HepG2 (cell line): ENCODE results near the gene AIFM1. TPM values are rescaled to one million over a fixed set of nuclear protein-coding genes. Genes with fewer than 3 reads are reported as not detected.

Experiments
- BORCS8-MEF2B ChIP-seq: sonication (generic); formaldehyde crosslinking; IDR thresholded peaks from 2 replicates; pipeline ENCODE4 v1.8.0; 2022; ENCODE audit warnings: mild to moderate bottlenecking, missing genetic modification reagents
- GTF2F1 ChIP-seq: fragments of 150-350 bp; IDR thresholded peaks from 2 replicates; pipeline ENCODE4 v1.6.1; 2014; ENCODE audit warnings: low read length
- MYNN ChIP-seq: sonication (generic); formaldehyde crosslinking; IDR thresholded peaks from 2 replicates; pipeline ENCODE4 v1.4.0; 2020; ENCODE audit warnings: mild to moderate bottlenecking, low read depth, missing genetic modification reagents
- PHF21A ChIP-seq: sonication (generic); formaldehyde crosslinking; IDR thresholded peaks from 2 replicates; pipeline ENCODE4 v1.5.0; 2020; ENCODE audit warnings: mild to moderate bottlenecking, missing genetic modification reagents
- TBX3 ChIP-seq: fragments of 450-650 bp; IDR thresholded peaks from 2 replicates; pipeline ENCODE4 v1.6.1; 2017; ENCODE audit warnings: antibody characterized with exemption, mild to moderate bottlenecking, inconsistent platforms, borderline replicate concordance
- ZEB1 ChIP-seq: IDR thresholded peaks from 2 replicates; pipeline ENCODE4 v1.6.1; 2012; ENCODE audit warnings: mild to moderate bottlenecking, low read depth, inconsistent platforms; ENCODE audit not compliant: insufficient replicate concordance
- ZFY ChIP-seq: sonication (generic); formaldehyde crosslinking; IDR thresholded peaks from 2 replicates; pipeline ENCODE4 v1.4.0; 2020; ENCODE audit warnings: missing genetic modification reagents
- ZNF264 ChIP-seq: sonication (generic); formaldehyde crosslinking; IDR thresholded peaks from 2 replicates; pipeline ENCODE4 v1.4.0; 2020; ENCODE audit warnings: missing genetic modification reagents
- polyA plus RNA-seq, 8 experiments: library from polyadenylated mRNA; depleted of rRNA in 3 of 8; stranded (reverse) in 7 of 8; unstranded in 1 of 8; fragments of >200 nt; fragmentation: Illumina TruSeq in 4 of 8; extraction: Trizol in 4 of 8; gene quantifications; 2 replicates each; pipeline versions ENCODE4 v1.2.1 to v1.2.3, GENCODE V29; 2011 to 2016; ENCODE audit warnings: low read depth in 4 of 8, missing spikeins in 1 of 8, mixed read lengths in 1 of 8; ENCODE audit not compliant: insufficient read depth in 1 of 8
- total RNA-seq, 5 experiments: library from RNA; depleted of rRNA; stranded (reverse); fragments of >200 nt; fragmentation: Illumina TruSeq; extraction: Trizol; gene quantifications; 2 replicates each; pipeline ENCODE4 v1.2.3, GENCODE V29; 2016; ENCODE audit warnings: low read depth in 1 of 5
- TF ChIP-seq, protein P1 (sequence below): sonication (generic); formaldehyde crosslinking; IDR thresholded peaks from 2 replicates; pipeline ENCODE4 v1.4.0; 2020; ENCODE audit warnings: missing genetic modification reagents
- TF ChIP-seq, protein P2 (sequence below): IDR thresholded peaks from 2 replicates; pipeline ENCODE4 v1.6.1; 2016
- TF ChIP-seq, protein P3 (sequence below): sonication (generic); formaldehyde crosslinking; IDR thresholded peaks from 2 replicates; pipeline ENCODE4 v1.5.0; 2020; ENCODE audit warnings: mild to moderate bottlenecking, missing genetic modification reagents, moderate library complexity
- TF ChIP-seq, protein P4 (sequence below): IDR thresholded peaks from 2 replicates; pipeline ENCODE4 v1.4.0; 2020; ENCODE audit warnings: mild to moderate bottlenecking, missing genetic modification reagents
- TF ChIP-seq, protein P5 (sequence below): IDR thresholded peaks from 2 replicates; pipeline ENCODE4 v1.6.1; 2018; ENCODE audit warnings: missing genetic modification reagents
- TF ChIP-seq, protein P6 (sequence below): sonication (generic); formaldehyde crosslinking; IDR thresholded peaks from 2 replicates; pipeline ENCODE4 v1.8.1; 2022; ENCODE audit warnings: mild to moderate bottlenecking, missing genetic modification reagents

AIFM1 gene
- total and polyA plus RNA-seq, 2 of the 13 experiments (the other 11 are each of a cell fraction or from before 2014, with no cell fraction given): 42.8 to 46.9 TPM

DNA sequence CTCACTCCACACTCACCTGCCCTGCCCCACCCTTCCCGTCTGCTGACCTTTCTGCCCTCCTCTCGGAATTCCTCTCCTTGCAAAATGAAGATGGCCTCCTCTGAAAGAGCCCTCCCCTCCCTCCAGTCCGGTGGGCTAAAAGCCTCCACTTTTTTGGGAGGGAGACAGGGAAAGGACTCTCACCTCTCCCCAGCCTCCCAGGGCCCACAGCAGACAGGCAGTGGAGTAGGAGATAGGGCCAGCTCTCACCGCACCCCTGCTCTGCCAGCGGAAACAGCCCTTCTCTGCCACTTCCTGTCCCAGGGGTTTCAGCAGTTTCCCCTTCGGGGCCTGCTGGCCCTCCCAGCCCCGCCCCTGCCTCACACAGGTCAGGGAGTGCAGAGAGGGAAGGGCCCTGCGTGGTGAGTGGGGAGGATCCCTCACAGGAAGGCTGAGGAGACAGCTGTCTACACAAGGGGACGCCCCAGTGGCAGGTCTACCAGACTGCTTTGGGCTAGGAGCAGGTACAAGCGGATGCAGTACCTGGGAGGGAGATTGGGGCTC lies 73.6 kb downstream of the AIFM1 start (continued):
- TF ChIP-seq ZEB1: no peak
- TF ChIP-seq BORCS8-MEF2B (CRISPR knock-in tag): no peak
- TF ChIP-seq, protein P1, sequence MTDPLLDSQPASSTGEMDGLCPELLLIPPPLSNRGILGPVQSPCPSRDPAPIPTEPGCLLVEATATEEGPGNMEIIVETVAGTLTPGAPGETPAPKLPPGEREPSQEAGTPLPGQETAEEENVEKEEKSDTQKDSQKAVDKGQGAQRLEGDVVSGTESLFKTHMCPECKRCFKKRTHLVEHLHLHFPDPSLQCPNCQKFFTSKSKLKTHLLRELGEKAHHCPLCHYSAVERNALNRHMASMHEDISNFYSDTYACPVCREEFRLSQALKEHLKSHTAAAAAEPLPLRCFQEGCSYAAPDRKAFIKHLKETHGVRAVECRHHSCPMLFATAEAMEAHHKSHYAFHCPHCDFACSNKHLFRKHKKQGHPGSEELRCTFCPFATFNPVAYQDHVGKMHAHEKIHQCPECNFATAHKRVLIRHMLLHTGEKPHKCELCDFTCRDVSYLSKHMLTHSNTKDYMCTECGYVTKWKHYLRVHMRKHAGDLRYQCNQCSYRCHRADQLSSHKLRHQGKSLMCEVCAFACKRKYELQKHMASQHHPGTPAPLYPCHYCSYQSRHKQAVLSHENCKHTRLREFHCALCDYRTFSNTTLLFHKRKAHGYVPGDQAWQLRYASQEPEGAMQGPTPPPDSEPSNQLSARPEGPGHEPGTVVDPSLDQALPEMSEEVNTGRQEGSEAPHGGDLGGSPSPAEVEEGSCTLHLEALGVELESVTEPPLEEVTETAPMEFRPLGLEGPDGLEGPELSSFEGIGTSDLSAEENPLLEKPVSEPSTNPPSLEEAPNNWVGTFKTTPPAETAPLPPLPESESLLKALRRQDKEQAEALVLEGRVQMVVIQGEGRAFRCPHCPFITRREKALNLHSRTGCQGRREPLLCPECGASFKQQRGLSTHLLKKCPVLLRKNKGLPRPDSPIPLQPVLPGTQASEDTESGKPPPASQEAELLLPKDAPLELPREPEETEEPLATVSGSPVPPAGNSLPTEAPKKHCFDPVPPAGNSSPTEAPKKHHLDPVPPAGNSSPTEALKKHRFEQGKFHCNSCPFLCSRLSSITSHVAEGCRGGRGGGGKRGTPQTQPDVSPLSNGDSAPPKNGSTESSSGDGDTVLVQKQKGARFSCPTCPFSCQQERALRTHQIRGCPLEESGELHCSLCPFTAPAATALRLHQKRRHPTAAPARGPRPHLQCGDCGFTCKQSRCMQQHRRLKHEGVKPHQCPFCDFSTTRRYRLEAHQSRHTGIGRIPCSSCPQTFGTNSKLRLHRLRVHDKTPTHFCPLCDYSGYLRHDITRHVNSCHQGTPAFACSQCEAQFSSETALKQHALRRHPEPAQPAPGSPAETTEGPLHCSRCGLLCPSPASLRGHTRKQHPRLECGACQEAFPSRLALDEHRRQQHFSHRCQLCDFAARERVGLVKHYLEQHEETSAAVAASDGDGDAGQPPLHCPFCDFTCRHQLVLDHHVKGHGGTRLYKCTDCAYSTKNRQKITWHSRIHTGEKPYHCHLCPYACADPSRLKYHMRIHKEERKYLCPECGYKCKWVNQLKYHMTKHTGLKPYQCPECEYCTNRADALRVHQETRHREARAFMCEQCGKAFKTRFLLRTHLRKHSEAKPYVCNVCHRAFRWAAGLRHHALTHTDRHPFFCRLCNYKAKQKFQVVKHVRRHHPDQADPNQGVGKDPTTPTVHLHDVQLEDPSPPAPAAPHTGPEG: no peak
- no peak for TF ChIP-seq GTF2F1
- no peak for TF ChIP-seq ZNF264 (CRISPR knock-in tag)
- TF ChIP-seq, protein P2, sequence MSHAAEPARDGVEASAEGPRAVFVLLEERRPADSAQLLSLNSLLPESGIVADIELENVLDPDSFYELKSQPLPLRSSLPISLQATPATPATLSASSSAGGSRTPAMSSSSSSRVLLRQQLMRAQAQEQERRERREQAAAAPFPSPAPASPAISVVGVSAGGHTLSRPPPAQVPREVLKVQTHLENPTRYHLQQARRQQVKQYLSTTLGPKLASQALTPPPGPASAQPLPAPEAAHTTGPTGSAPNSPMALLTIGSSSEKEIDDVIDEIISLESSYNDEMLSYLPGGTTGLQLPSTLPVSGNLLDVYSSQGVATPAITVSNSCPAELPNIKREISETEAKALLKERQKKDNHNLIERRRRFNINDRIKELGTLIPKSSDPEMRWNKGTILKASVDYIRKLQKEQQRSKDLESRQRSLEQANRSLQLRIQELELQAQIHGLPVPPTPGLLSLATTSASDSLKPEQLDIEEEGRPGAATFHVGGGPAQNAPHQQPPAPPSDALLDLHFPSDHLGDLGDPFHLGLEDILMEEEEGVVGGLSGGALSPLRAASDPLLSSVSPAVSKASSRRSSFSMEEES (CRISPR knock-in tag): no peak
- peak; percentile 64; the same call in 1 of the 2 replicates for TF ChIP-seq PHF21A (CRISPR knock-in tag)
- TF ChIP-seq MYNN: no peak
- TF ChIP-seq TBX3: no peak
- TF ChIP-seq ZFY: peak; percentile 47; the same call in 1 of the 2 replicates
- TF ChIP-seq, protein P3, sequence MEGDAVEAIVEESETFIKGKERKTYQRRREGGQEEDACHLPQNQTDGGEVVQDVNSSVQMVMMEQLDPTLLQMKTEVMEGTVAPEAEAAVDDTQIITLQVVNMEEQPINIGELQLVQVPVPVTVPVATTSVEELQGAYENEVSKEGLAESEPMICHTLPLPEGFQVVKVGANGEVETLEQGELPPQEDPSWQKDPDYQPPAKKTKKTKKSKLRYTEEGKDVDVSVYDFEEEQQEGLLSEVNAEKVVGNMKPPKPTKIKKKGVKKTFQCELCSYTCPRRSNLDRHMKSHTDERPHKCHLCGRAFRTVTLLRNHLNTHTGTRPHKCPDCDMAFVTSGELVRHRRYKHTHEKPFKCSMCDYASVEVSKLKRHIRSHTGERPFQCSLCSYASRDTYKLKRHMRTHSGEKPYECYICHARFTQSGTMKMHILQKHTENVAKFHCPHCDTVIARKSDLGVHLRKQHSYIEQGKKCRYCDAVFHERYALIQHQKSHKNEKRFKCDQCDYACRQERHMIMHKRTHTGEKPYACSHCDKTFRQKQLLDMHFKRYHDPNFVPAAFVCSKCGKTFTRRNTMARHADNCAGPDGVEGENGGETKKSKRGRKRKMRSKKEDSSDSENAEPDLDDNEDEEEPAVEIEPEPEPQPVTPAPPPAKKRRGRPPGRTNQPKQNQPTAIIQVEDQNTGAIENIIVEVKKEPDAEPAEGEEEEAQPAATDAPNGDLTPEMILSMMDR (CRISPR knock-in tag): peak; percentile 57
- TF ChIP-seq, protein P4, sequence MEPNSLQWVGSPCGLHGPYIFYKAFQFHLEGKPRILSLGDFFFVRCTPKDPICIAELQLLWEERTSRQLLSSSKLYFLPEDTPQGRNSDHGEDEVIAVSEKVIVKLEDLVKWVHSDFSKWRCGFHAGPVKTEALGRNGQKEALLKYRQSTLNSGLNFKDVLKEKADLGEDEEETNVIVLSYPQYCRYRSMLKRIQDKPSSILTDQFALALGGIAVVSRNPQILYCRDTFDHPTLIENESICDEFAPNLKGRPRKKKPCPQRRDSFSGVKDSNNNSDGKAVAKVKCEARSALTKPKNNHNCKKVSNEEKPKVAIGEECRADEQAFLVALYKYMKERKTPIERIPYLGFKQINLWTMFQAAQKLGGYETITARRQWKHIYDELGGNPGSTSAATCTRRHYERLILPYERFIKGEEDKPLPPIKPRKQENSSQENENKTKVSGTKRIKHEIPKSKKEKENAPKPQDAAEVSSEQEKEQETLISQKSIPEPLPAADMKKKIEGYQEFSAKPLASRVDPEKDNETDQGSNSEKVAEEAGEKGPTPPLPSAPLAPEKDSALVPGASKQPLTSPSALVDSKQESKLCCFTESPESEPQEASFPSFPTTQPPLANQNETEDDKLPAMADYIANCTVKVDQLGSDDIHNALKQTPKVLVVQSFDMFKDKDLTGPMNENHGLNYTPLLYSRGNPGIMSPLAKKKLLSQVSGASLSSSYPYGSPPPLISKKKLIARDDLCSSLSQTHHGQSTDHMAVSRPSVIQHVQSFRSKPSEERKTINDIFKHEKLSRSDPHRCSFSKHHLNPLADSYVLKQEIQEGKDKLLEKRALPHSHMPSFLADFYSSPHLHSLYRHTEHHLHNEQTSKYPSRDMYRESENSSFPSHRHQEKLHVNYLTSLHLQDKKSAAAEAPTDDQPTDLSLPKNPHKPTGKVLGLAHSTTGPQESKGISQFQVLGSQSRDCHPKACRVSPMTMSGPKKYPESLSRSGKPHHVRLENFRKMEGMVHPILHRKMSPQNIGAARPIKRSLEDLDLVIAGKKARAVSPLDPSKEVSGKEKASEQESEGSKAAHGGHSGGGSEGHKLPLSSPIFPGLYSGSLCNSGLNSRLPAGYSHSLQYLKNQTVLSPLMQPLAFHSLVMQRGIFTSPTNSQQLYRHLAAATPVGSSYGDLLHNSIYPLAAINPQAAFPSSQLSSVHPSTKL: no peak
- TF ChIP-seq, protein P5, sequence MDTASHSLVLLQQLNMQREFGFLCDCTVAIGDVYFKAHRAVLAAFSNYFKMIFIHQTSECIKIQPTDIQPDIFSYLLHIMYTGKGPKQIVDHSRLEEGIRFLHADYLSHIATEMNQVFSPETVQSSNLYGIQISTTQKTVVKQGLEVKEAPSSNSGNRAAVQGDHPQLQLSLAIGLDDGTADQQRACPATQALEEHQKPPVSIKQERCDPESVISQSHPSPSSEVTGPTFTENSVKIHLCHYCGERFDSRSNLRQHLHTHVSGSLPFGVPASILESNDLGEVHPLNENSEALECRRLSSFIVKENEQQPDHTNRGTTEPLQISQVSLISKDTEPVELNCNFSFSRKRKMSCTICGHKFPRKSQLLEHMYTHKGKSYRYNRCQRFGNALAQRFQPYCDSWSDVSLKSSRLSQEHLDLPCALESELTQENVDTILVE (CRISPR knock-in tag): no peak
- TF ChIP-seq, protein P6, sequence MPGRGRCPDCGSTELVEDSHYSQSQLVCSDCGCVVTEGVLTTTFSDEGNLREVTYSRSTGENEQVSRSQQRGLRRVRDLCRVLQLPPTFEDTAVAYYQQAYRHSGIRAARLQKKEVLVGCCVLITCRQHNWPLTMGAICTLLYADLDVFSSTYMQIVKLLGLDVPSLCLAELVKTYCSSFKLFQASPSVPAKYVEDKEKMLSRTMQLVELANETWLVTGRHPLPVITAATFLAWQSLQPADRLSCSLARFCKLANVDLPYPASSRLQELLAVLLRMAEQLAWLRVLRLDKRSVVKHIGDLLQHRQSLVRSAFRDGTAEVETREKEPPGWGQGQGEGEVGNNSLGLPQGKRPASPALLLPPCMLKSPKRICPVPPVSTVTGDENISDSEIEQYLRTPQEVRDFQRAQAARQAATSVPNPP (CRISPR knock-in tag): no peak
